SK-N-SH (cell line): Measurements from ENCODE around the gene FADS2. TPM values are rescaled to one million over a fixed set of nuclear protein-coding genes. Genes with fewer than 3 reads are reported as not detected.
A peak's percentile ranks its signal among the peaks of the same experiment; 100 is the strongest.

Source experiments
- CTCF ChIA-PET: fragments of 300-600, 350-600 bp; formaldehyde crosslinking; extraction: SDS; loops from one replicate; lab custom pipeline; 2021; lab: Yijun Ruan, JAX
- POLR2A ChIA-PET: fragments of 350-600 bp; sonication (Branson Sonifier 250); formaldehyde crosslinking; extraction: SDS; loops from one replicate; lab custom pipeline; 2020; ENCODE audit warnings: antibody characterized with exemption, inconsistent platforms; lab: Yijun Ruan, JAX
- DNase-seq: peaks from one replicate; pipeline ENCODE4 v3.0.0; 2012
- H2AFZ ChIP-seq: fragments of 200-600 bp; sonication (generic); 2 replicates; pipeline ENCODE4 v1.8.1; 2016; ENCODE audit warnings: antibody characterized with exemption, mild to moderate bottlenecking, low read depth
- H3F3A ChIP-seq: fragments of 200-600 bp; sonication (generic); replicated peaks from 2 replicates; pipeline ENCODE3; 2016; ENCODE audit warnings: antibody characterized with exemption, mild to moderate bottlenecking; ENCODE audit not compliant: insufficient read depth
- H3K27ac ChIP-seq, 2 experiments: fragments of 200-500 bp in 1 of 2; fragments of 200-600 bp in 1 of 2; sonication (Bioruptor generic) in 1 of 2; sonication (generic), shearing (Covaris generic) in 1 of 2; 2 replicates each; pipeline versions ENCODE4 v1.5.1 to v1.6.1; 2014 to 2016; ENCODE audit warnings: low read depth in 2 of 2, inconsistent platforms in 1 of 2, low read length in 1 of 2, mild to moderate bottlenecking in 1 of 2, mixed read lengths in 1 of 2
- H3K27me3 ChIP-seq: fragments of 200-600 bp; sonication (generic), shearing (Covaris generic); 2 replicates; pipeline ENCODE4 v1.6.1; 2016; ENCODE audit warnings: mixed run types; ENCODE audit not compliant: insufficient read depth
- H3K36me3 ChIP-seq, 2 experiments: fragments of 200-500 bp in 1 of 2; fragments of 200-600 bp in 1 of 2; sonication (Bioruptor generic) in 1 of 2; sonication (generic) in 1 of 2; replicated peaks in 1 of 2; 2 replicates each; pipeline versions ENCODE3 to v1.5.1; 2014 to 2016; ENCODE audit warnings: low read length in 1 of 2, mild to moderate bottlenecking in 1 of 2; ENCODE audit not compliant: insufficient read depth in 2 of 2, control insufficient read depth in 1 of 2
- H3K4me1 ChIP-seq, 2 experiments: fragments of 200-500 bp in 1 of 2; fragments of 200-600 bp in 1 of 2; sonication (Bioruptor generic) in 1 of 2; sonication (generic), shearing (Covaris generic) in 1 of 2; 2 replicates each; pipeline versions ENCODE4 v1.5.1 to v1.6.1; 2014 to 2016; ENCODE audit warnings: low read depth in 1 of 2, low read length in 1 of 2, mixed run types in 1 of 2; ENCODE audit not compliant: insufficient read depth in 2 of 2, control insufficient read depth in 1 of 2
- H3K4me2 ChIP-seq: fragments of 200-600 bp; sonication (generic), shearing (Covaris generic); 2 replicates; pipeline ENCODE4 v1.6.1; 2017; ENCODE audit warnings: mixed run types
- H3K4me3 ChIP-seq, 2 experiments: fragments of 200-500 bp in 1 of 2; fragments of 200-600 bp in 1 of 2; sonication (Bioruptor generic) in 1 of 2; sonication (generic), shearing (Covaris generic) in 1 of 2; 2 replicates each; pipeline versions ENCODE4 v1.5.1 to v1.8.1; 2014 to 2016; ENCODE audit warnings: low read depth in 2 of 2, inconsistent platforms in 1 of 2, low read length in 1 of 2, mild to moderate bottlenecking in 1 of 2, mixed read lengths in 1 of 2, moderate library complexity in 1 of 2
- H3K79me2 ChIP-seq: fragments of 200-600 bp; sonication (generic); 2 replicates; pipeline ENCODE4 v1.8.1; 2017; ENCODE audit warnings: mild to moderate bottlenecking; ENCODE audit not compliant: insufficient read depth
- H3K9ac ChIP-seq: fragments of 200-600 bp; sonication (generic); 2 replicates; pipeline ENCODE4 v1.6.1; 2017; ENCODE audit warnings: mixed run types
- H3K9me2 ChIP-seq: fragments of 200-600 bp; sonication (generic); 2 replicates; pipeline ENCODE4 v1.6.1; 2017; ENCODE audit warnings: mixed run types
- H3K9me3 ChIP-seq: fragments of 200-600 bp; sonication (generic); 2 replicates; pipeline ENCODE4 v1.6.1; 2017; ENCODE audit warnings: mixed run types, mild to moderate bottlenecking, moderate library complexity
- H4K20me1 ChIP-seq: fragments of 200-600 bp; sonication (generic); 2 replicates; pipeline ENCODE4 v1.6.1; 2017; ENCODE audit warnings: mild to moderate bottlenecking, mixed run types; ENCODE audit not compliant: insufficient read depth
- CHD2 ChIP-seq: fragments of 150-350 bp; IDR thresholded peaks from 2 replicates; pipeline ENCODE4 v1.6.1; 2018; ENCODE audit warnings: low read length; ENCODE audit not compliant: partially characterized antibody
- CTCF ChIP-seq: fragments of 200-600 bp; sonication (generic); IDR thresholded peaks from 2 replicates; pipeline ENCODE4 v1.6.1; 2017; ENCODE audit warnings: antibody characterized with exemption, mild to moderate bottlenecking, moderate library complexity
- ELF1 ChIP-seq: IDR thresholded peaks from 2 replicates; pipeline ENCODE4 v1.4.0; 2012
- EZH2phosphoT487 ChIP-seq: fragments of 200-600 bp; sonication (generic); IDR thresholded peaks from 2 replicates; pipeline ENCODE4 v1.6.1; 2017; ENCODE audit warnings: low read depth, mixed run types, mild to moderate bottlenecking, antibody characterized with exemption, moderate library complexity, borderline replicate concordance
- FOSL2 ChIP-seq: IDR thresholded peaks from 2 replicates; pipeline ENCODE4 v1.4.0; 2012; ENCODE audit warnings: low read depth, mild to moderate bottlenecking, moderate library complexity, borderline replicate concordance
- FOXJ3 ChIP-seq: sonication (generic); formaldehyde crosslinking; IDR thresholded peaks from 2 replicates; pipeline ENCODE4 v1.5.1; 2020; ENCODE audit warnings: mild to moderate bottlenecking, missing genetic modification reagents
- GABPA ChIP-seq: IDR thresholded peaks from 2 replicates; pipeline ENCODE4 v1.4.0; 2012; ENCODE audit warnings: low read depth, mild to moderate bottlenecking
- JUND ChIP-seq: IDR thresholded peaks from 2 replicates; pipeline ENCODE4 v1.4.0; 2012
- MEF2A ChIP-seq: IDR thresholded peaks from 2 replicates; pipeline ENCODE4 v1.4.0; 2012; ENCODE audit warnings: low read depth, borderline replicate concordance
- NFIC ChIP-seq: IDR thresholded peaks from 2 replicates; pipeline ENCODE4 v1.4.0; 2012; ENCODE audit warnings: borderline replicate concordance
- NRF1 ChIP-seq: IDR thresholded peaks from 2 replicates; pipeline ENCODE4 v1.6.1; 2012; ENCODE audit warnings: low read depth, mild to moderate bottlenecking, low read length
- PBX3 ChIP-seq: IDR thresholded peaks from 2 replicates; pipeline ENCODE4; 2012
- POLR2AphosphoS5 ChIP-seq: IDR thresholded peaks from 2 replicates; pipeline ENCODE4 v1.6.1; 2012; ENCODE audit warnings: low read depth, low read length
- RAD21 ChIP-seq: IDR thresholded peaks from 2 replicates; pipeline ENCODE4 v1.6.1; 2012; ENCODE audit warnings: mild to moderate bottlenecking, low read length
- RCOR1 ChIP-seq: fragments of 150-350 bp; IDR thresholded peaks from 2 replicates; pipeline ENCODE4 v1.6.1; 2017; ENCODE audit warnings: antibody characterized with exemption, low read length
- RFX5 ChIP-seq: IDR thresholded peaks from 2 replicates; pipeline ENCODE4 v1.6.1; 2012; ENCODE audit warnings: mild to moderate bottlenecking, improper control_type of control experiment, low read length
- RXRA ChIP-seq: IDR thresholded peaks from 2 replicates; pipeline ENCODE4 v1.4.0; 2012; ENCODE audit warnings: low read depth, mild to moderate bottlenecking, borderline replicate concordance
- SIN3A ChIP-seq: IDR thresholded peaks from 2 replicates; pipeline ENCODE4 v1.6.1; 2012; ENCODE audit warnings: low read depth, mild to moderate bottlenecking, low read length, moderate library complexity, borderline replicate concordance
- SMC3 ChIP-seq: IDR thresholded peaks from 2 replicates; pipeline ENCODE4 v1.6.1; 2012; ENCODE audit warnings: low read depth, low read length, improper control_type of control experiment
- whole genome bisulfite sequencing: methylation state at CpG from one replicate; pipeline ENCODE4 v1.1.6; 2017; ENCODE audit warnings: low lambda C conversion rate; 5-methylcytosine and 5-hydroxymethylcytosine counted together
- polyA plus RNA-seq, 3 experiments: library from polyadenylated mRNA; depleted of rRNA; stranded (reverse); fragments of >200 nt; gene quantifications; 2 replicates each; pipeline ENCODE4 v1.2.3, GENCODE V29; 2012
- TF ChIP-seq, protein P1 (sequence below): IDR thresholded peaks from 2 replicates; pipeline ENCODE4 v1.4.0; 2012; ENCODE audit warnings: low read depth, borderline replicate concordance
- TF ChIP-seq, protein P2 (sequence below): fragments of 150-350 bp; IDR thresholded peaks from 2 replicates; pipeline ENCODE4 v1.6.1; 2016; ENCODE audit warnings: mild to moderate bottlenecking, low read depth, low read length

Gene FADS2
- polyA plus RNA-seq, 1 of the 3 experiments (the other 2 are of a cell fraction), result 67.8 TPM

DNA sequence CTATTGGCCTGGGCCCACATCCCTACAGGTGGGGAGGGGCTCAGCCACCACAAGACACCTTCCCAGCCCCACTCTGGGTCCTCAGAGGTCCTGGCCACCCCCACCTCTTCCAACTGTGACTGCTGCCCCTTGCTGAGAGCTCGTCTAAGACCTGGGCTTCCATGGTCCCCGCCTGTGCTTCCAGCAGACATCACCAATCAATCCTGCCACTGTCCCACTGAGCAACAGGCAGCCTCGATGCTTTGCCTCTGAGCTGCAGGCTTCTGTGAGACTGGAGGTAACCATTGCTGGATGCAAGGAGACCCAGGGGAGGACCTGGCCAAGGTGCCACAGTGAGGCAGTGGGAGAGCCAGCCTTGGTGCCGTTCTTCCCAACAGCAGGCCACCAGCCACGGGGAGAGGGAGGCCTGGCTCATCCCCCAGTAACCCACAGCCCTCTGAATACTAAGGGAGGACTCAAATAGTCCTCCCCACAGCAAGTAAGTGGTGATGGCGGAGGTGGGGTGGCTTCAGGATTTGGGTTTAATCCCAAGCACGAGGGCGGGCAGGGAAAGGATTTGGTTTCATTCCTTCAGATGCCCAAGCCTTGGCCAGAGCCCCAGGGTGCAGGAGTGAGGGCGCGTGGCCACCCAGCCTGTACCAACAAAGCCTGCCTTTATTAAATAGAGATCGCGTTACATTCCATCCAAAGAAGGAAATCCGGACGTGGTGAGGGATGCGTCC lies 68.7 kb downstream of the FADS2 start (continued):
- no peak for TF ChIP-seq CTCF
- no peak for TF ChIP-seq NFIC
- TF ChIP-seq RAD21, result no peak
- TF ChIP-seq PBX3, result no peak
- TF ChIP-seq JUND, result no peak
- no peak for TF ChIP-seq GABPA
- no peak for TF ChIP-seq CHD2
- no peak for TF ChIP-seq RXRA
- TF ChIP-seq EZH2phosphoT487, result no peak
- no peak for TF ChIP-seq FOSL2

GRCh38 chr11:61897387-61898246 lies 69.5 kb downstream of the FADS2 start:
- Histone ChIP-seq H3K27me3 (no peaks in the 10 kb centered on the region), H3K36me3 (peaks cover 0 to 2% of the 10 kb centered on the region in 2 experiments), H3K4me1 (no peaks in the 10 kb centered on the region), H3K9me2 (no peaks in the 10 kb centered on the region), H3K79me2 (no peaks in the 10 kb centered on the region), H3K4me3 (no peak overlapping the region; a peak in 1 of 4 replicates), H3K9ac (no peak overlapping the region), H3F3A (peaks cover 21% of the 10 kb centered on the region), H3K9me3 (no peaks in the 10 kb centered on the region), H3K4me2 (no peak overlapping the region), H2AFZ (no peak overlapping the region), H4K20me1 (no peaks in the 10 kb centered on the region), H3K27ac (no peak overlapping the region)
- peak; percentile 95 for DNase-seq
- WGBS, result 56% methylated on average over 7 of the region's 17 CpGs
- ChIA-PET CTCF (interaction anchor here (0.6 to 12.1 kb wide), 54 partner anchors 11 to 480 kb away, joined by 3 to 543 read pairs (median 8); partner anchors contain the start of genes BEST1, FTH1, RAB3IL1 and TMEM258), POLR2A (interaction anchor here (0.6 to 3.2 kb wide), 4 partner anchors 20 to 184 kb away, joined by 3 to 11 read pairs (median 4); partner anchors contain the start of genes FTH1 and RAB3IL1)
- TF ChIP-seq CTCF (peak; percentile 86), SIN3A (no peak), RCOR1 (no peak), ELF1 (no peak), POLR2AphosphoS5 (no peak), RAD21 (peak; percentile 91), FOXJ3 (CRISPR knock-in tag) (no peak), MEF2A (no peak), NRF1 (0 out of 2 replicates have a peak, but pooled peaks have one; percentile 6), RFX5 (0 out of 2 replicates have a peak, but pooled peaks have one; percentile 14), SMC3 (peak; percentile 97), GABPA (no peak)
- TF ChIP-seq, protein P1, sequence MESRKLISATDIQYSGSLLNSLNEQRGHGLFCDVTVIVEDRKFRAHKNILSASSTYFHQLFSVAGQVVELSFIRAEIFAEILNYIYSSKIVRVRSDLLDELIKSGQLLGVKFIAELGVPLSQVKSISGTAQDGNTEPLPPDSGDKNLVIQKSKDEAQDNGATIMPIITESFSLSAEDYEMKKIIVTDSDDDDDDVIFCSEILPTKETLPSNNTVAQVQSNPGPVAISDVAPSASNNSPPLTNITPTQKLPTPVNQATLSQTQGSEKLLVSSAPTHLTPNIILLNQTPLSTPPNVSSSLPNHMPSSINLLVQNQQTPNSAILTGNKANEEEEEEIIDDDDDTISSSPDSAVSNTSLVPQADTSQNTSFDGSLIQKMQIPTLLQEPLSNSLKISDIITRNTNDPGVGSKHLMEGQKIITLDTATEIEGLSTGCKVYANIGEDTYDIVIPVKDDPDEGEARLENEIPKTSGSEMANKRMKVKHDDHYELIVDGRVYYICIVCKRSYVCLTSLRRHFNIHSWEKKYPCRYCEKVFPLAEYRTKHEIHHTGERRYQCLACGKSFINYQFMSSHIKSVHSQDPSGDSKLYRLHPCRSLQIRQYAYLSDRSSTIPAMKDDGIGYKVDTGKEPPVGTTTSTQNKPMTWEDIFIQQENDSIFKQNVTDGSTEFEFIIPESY, result no peak
- TF ChIP-seq, protein P2, sequence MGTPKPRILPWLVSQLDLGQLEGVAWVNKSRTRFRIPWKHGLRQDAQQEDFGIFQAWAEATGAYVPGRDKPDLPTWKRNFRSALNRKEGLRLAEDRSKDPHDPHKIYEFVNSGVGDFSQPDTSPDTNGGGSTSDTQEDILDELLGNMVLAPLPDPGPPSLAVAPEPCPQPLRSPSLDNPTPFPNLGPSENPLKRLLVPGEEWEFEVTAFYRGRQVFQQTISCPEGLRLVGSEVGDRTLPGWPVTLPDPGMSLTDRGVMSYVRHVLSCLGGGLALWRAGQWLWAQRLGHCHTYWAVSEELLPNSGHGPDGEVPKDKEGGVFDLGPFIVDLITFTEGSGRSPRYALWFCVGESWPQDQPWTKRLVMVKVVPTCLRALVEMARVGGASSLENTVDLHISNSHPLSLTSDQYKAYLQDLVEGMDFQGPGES, result no peak
